ENCODE data around the gene FEV.

FEV gene

DNA sequence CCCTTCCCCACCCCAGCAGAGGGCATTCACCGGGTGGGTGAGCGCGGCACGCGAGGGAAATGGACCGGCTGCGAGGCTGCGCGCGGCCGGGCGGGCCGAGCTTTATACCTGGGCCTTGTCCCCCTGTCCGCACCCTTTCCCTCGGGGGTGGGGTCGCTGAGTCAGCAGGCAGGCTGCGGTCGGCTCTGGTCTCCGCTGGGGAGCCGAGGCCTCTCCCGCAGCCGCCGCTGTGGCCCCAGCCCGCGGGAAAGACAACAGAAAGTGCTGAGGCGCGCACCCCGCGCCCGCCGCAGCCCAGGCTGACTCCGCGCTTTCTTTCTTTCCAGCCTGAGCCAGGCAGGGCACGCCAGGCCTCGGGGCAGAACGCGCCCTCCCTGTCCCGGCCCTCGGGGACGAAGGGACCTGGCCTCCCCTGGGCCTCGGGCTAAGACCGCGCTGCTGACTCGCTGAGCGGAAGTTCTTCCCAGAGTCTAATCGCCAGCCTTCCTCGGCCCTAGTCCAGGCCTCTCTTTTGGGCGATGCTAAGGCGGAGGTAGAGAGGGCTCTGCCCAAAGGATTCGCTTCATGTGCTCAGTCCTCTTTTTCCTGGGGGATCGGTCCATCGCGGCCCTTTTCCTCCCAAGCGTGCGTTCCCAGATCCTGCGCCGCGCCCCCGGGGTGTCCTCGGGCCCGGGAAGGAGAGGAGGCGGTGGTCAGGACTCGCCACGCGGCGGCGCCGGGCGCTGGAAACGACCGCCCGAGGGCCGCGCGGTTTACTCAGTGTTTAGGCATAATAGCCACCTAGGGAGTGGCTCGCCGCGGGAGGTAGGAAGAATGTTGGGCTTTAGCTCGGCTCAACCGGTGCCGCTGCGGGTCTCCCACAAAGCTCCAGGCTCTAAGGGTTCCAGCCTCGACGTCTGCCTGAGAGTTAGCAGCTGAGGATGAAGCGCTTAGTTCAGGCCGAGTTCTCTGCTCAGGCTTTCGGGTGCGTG lies 8.6 kb upstream of the FEV start, which contains the start of gene CRYBA2:
TSS of gene CRYBA2 (minus strand) at position 78 of the 971 bp plus-strand sequence. CDS start 246 bp downstream, outside the sequence.
- DNase-seq (ENCODE audit: low read depth in 2 of 2), result no peak

GRCh38 chr2:218992703-218993344 lies 7.8 kb upstream of the FEV start:
- DNase-seq (ENCODE audit: low read depth in 2 of 2), result no peak

DNA sequence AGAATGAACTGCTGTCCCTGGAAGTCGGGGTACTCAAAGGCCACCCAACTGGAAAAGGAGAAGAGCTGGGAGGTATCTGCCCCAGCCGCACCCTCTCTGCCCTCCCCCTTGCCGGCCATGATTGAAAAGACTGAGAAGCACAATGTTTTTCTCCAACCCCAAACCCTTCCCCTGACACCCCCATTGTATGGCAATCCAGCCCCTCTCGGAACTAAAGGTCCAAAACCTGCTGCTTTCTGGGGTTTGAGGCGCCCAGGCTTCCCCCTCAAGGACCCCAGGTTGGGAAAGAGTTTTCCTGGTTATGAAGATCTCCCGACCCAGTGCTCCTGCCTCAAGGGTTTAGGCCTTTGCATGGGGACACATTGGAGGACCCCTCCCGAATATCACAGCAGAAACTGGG lies 7.2 kb upstream of the FEV start:
- no peak for DNase-seq (ENCODE audit: low read depth in 2 of 2)

GRCh38 chr2:218991674-218992168 lies 6.7 kb upstream of the FEV start:
- DNase-seq (ENCODE audit: low read depth in 2 of 2), result no peak

GRCh38 chr2:218990612-218991011 lies 5.6 kb upstream of the FEV start:
- DNase-seq (ENCODE audit: low read depth in 2 of 2), result no peak

GRCh38 chr2:218990052-218990451 lies 5.1 kb upstream of the FEV start:
- no peak for DNase-seq (ENCODE audit: low read depth in 2 of 2)

DNA sequence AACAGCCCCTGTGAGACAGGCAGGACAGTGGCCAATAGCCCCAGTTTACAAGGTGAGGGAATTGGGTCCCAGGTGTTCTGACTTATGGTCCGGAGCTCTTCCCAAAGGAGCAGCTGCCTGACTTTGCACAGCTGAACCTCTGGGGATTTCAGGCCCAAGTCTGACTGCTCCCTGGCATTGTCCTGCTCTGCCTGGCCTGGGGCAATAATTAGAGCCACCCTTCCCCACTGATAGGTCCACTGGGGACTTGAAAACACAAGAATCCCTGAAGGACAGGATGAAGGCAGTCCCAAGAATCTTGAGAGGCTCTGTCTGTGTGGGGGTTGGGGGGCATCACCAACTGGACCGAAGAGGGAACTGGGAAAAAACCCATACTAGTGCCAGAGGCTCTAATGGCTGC lies 3.7 kb upstream of the FEV start:
- no peak for DNase-seq (ENCODE audit: low read depth in 2 of 2)

GRCh38 chr2:218988164-218988563 lies 3.2 kb upstream of the FEV start:
- DNase-seq (ENCODE audit: low read depth in 2 of 2), result no peak

DNA sequence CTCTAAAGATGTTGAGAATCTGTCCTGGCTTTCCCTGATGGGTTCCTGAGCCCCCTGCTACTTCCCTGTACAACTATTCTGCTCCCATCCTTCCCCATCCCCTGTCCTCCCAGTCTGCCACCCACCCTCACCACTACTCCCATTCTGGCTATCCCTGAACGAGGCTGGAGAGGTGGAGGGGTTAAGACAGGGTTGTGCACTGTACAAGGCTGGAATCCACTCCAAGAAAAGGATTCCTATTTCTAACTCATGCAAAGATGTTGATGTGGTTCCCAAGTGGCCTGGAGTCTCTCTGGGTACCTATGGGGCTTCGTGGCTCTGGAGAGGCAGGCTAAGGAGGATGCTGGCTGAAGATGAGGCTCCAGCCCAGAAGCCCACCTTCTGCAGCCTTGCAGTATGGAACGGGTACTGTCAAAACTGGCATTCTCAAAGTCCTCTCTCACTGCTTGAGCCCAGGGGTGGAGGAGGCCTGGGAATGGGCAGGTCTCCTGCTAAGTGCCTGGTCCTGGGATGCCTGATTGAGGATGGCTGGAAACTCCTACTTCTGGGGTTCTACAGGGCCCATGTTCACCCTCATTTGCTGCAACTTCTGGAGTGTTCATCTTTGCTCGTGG lies 1.3 kb upstream of the FEV start:
- DNase-seq (ENCODE audit: low read depth in 2 of 2), result no peak

DNA sequence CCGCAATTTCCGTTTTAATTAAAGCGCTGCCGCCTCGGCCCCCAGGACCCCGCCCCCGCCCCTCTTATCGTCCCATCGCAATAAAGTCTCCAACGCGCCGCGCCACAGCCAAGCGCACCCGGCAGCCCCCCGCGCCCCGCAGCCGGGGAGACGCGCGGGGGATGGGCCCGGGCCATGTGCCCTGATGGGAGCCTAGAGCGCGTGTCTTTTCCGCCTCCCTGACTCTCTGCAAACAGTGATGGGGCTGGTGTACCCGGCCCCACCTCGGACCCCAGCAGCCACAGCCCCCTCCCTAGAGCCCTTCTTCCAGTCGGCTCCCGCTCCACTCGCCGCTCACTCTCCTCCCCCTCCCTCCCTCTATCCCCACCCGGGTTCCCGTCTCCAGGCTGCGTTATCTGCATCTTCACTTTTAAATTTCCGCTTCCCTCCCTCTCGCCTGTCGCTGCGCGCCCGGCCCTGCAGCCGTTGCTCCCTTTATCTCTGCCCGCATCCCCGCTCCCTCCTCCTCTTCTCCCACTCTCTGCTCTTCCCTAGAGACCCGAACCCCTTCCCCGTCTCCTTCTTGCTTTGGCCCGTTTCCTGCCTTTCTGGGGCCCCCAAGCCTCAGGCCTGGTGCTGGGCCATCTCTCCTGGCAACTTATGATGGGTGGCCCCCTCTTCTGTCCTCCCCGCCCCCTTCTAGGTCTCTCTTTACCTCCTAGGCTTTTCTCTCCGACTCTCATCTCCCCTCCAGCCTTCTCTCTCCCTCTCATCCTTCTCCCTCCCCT lies 524 bp upstream of the FEV start:
- no peak for DNase-seq (ENCODE audit: low read depth in 2 of 2)

DNA sequence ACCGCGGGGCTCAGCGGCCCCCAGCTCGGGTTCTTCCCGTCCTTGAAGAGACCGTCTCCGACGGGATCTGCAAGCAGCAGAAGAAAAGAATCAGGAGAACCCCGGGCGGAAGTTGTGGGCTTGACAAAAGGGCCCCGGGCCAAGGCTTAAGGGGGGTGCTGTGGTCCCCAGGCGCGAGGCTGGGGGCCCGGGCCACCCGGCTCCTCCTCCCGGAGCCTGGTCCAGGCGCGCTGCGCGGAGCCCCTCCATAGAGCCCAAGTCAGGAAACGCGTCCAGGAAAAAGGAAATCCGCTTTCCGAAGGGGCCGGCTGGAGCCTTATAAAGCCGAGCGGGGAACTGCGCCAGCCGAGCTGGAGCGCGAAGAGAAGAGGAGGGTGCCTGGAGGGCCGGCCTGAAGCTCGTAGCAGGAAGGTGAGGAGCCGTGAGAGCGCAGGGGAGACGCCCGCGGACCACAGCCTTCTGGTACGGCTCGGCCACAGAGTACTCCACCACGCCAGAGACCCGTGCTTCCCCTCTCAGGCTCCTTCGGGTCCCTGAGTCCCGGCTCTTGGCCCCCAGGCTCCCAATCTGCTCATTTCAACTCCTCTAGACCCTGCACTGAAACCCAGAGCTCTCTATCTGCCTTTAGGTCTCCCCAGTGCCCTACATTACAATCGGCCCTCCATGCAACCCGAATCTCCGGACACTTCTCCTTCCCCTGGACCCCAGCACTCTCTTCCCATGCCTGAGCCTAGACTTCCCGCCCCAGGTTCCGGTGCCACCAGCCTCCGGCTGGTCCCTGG lies 554 bp downstream of the FEV start:
- DNase-seq (ENCODE audit: low read depth in 2 of 2), result no peak

- DNase-seq (ENCODE audit: low read depth in 2 of 2), result no peak
Observed at GRCh38 chr2:218983934-218984238, 1.1 kb downstream of the FEV start.

- no peak for DNase-seq (ENCODE audit: low read depth in 2 of 2)
Observed at GRCh38 chr2:218983263-218983933, 1.6 kb downstream of the FEV start.

DNA sequence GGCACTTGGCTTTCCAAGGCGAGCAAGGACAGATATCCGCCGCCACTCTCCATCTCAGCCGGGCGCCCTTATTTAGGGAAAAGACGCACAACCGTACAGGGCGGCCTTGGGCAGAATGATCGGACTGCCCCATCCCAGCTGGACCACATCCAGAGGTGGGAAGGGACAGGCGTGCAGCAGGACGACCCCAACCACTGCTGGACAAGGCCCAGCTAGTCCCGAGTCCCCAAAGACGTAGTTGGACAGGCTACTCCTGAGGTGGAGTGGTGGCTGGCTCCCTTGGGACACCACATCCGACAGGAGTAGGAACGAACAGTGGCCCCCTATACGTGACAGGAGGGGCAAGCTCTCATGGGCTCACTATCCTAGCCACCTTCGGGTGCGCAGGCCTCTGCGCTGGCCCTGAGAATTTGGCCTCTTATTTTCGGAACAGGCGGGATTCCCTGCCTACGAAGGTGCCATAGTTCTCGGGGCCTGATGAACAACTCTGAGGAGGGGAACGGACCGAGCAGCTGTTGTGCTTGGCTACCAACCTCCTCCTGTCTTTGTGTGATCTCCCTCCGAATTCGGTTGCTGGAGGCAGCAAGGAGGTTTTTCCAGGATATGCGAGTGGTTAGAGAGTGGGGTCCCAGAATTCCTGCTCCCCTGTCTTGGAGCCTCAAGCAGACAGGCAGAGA lies 2.3 kb downstream of the FEV start:
- DNase-seq (ENCODE audit: low read depth in 2 of 2), result no peak

DNA sequence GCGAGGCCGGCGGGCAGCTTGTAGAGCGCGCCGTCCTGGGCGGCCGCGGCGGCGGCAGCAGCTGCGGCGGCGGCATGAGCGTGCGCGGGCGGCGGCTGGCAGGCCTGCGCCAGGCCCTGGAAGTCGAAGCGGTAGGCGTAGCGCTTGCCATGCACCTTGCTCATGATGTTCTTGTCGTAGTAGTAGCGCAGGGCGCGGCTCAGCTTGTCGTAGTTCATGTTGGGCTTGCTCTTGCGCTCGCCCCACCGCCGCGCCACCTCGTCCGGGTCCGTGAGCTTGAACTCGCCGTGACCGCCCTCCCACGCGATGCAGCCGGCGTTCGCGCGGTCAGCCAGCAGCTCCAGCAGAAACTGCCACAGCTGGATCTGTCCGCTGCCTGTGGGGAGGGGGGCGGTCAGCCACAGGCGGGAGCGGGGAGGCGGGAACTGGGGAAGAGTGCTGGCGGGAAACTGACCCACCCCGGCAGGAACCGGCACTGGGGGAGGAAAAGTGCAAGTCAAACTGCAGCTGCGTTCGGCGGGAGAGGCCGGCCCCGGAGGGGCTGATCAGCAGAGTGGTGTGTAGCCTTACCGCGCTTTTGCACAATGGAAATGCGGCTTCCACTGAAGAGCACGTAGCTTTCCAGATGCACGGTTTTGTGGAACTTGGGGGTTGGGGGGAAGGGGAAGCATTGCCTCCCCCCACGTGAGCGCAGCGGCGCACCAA lies 3.0 kb downstream of the FEV start:
- DNase-seq (ENCODE audit: low read depth in 2 of 2), result no peak

DNA sequence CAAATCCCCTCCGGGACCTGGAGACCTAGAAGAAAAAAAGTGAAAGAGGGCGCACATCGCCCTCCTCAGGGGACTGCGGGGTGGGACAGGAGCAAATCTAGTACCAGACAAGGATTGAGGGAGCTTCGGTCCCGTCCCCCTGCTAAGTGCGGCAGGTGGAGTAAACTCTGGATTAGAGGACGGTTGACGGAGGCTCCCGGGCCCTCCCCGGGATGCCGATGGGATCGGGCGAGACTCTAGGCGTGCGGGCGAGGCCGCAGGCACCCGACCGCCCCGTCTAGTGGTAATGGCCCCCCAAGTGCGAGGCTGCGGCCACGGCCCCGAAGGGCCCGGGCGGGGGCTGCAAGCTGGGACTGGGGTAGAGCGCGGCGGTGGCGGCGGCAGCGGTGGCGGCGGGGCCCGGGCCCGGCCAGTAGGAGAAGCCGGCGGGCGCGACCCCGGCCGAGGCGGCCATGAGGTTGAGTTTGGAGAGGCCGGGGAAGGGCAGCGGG lies 3.5 kb downstream of the FEV start:
- no peak for DNase-seq (ENCODE audit: low read depth in 2 of 2)

- DNase-seq (ENCODE audit: low read depth in 2 of 2), result no peak
Observed at GRCh38 chr2:218980735-218981389, 4.1 kb downstream of the FEV start.
